Stimulated activated CD4-positive, alpha-beta T cell treated with anti-CD3 and anti-CD28 coated beads, Interleukin-4, amount 100 ng/mL, for 4 hours (primary cell): ENCODE measurements around the gene PLA2G4B.

ENCODE experiments used
- DNase-seq, 2 experiments: peaks; one replicate each; pipeline ENCODE4 v3.0.0-alpha.2; 2020

Gene PLA2G4B

GRCh38 chr15:41851755-41852370 is 13.2 kb downstream of the PLA2G4B start:
- no peak for DNase-seq

- DNase-seq: no peak
Observed at GRCh38 chr15:41852736-41853590, 14.3 kb downstream of the PLA2G4B start.

GRCh38 chr15:41853831-41854230 is 15.2 kb downstream of the PLA2G4B start:
- DNase-seq: no peak

GRCh38 chr15:41854443-41854842 is 15.8 kb downstream of the PLA2G4B start:
- DNase-seq: no peak

GRCh38 chr15:41855261-41855961 is 16.8 kb downstream of the PLA2G4B start:
- no peak for DNase-seq

- DNase-seq: no peak
Observed at GRCh38 chr15:41856262-41856661, 17.6 kb downstream of the PLA2G4B start.

- no peak for DNase-seq
Observed at GRCh38 chr15:41856716-41857115, 18.1 kb downstream of the PLA2G4B start.

GRCh38 chr15:41857316-41857715 is 18.7 kb downstream of the PLA2G4B start:
- no peak for DNase-seq

- DNase-seq: no peak
Observed at GRCh38 chr15:41858756-41859155, 20.1 kb downstream of the PLA2G4B start.

GRCh38 chr15:41860049-41860828 is 21.6 kb downstream of the PLA2G4B start:
- DNase-seq: no peak

GRCh38 chr15:41861736-41862356 is 23.2 kb downstream of the PLA2G4B start:
- no peak for DNase-seq

GRCh38 chr15:41862515-41863116 is 24.0 kb downstream of the PLA2G4B start:
- DNase-seq: no peak

GRCh38 chr15:41865490-41866055 is 26.9 kb downstream of the PLA2G4B start:
- DNase-seq: no peak

- no peak for DNase-seq
Observed at GRCh38 chr15:41866263-41866703, 27.6 kb downstream of the PLA2G4B start.

- no peak for DNase-seq
Observed at GRCh38 chr15:41866872-41867579, 28.4 kb downstream of the PLA2G4B start.

- DNase-seq: no peak
Observed at GRCh38 chr15:41868321-41868720, 29.7 kb downstream of the PLA2G4B start.

- no peak for DNase-seq
Observed at GRCh38 chr15:41869770-41870688, 31.4 kb downstream of the PLA2G4B start.

GRCh38 chr15:41870689-41871081 is 32.0 kb downstream of the PLA2G4B start:
- DNase-seq: peak; percentile 27 to 59

GRCh38 chr15:41871175-41871905 is 32.7 kb downstream of the PLA2G4B start:
- DNase-seq: no peak
